Left colon (tissue), 2 donors: ENCODE measurements around the gene LIG3. TPM values are rescaled to one million over a fixed set of nuclear protein-coding genes. Genes with fewer than 3 reads are reported as not detected.
"Not testable (repeated sequence)": the region's sequence is repeated elsewhere in the genome, so short reads cannot be mapped to it uniquely, and the experiment has no call there.

Experiments
- ATAC-seq: fragments of 200-7000 bp; cut with Tn5 transposase; one replicate; pipeline ENCODE4 v1.9.1; 2020; ENCODE audit warnings: mild to moderate bottlenecking, moderate library complexity
- DNase-seq, 2 donors: peaks; one replicate each; pipeline ENCODE4 v3.0.0-alpha.2; 2020
- intact Hi-C, 2 donors: fragments of 100-400 bp; cut with DNase I in 1 of 2; cut with micrococcal nuclease in 1 of 2; formaldehyde crosslinking; loops; one replicate each; pipeline versions ENCODE4 v1.11.2 to v1.14.0; 2022; cut with DNase I, micrococcal nuclease
- total RNA-seq, 2 donors: library from RNA; stranded (reverse); fragmentation: NEBNext Ultra II Directional; extraction: Animal tissue kit (Norgen Biotek cat#: 25700); gene quantifications; one replicate each; pipeline ENCODE4 v1.2.1, GENCODE V29; 2021
- donor health status: DM: no; HTN: no; CAD: no.
- donor health status: DM: yes; HTN: yes; CAD: no.

Gene LIG3
- total RNA-seq, 2 donors from 2014 or later: 30.2 to 42.5 TPM

- DNase-seq (peak; percentile 42 to 77), ATAC-seq (peak; percentile 49)
- intact Hi-C loops: no loop called here
Measured at GRCh38 chr17:35022536-35023063, 42.3 kb downstream of the LIG3 start.

GRCh38 chr17:35023538-35023937 lies 43.2 kb downstream of the LIG3 start:
- intact Hi-C loops: no loop called here
- DNase-seq (no peak), ATAC-seq (no peak)

- intact Hi-C loops: no loop called here
- ATAC-seq (no peak), DNase-seq (no peak)
Measured at GRCh38 chr17:35025541-35025940, 45.2 kb downstream of the LIG3 start.

- peak in 1 of 2 donors; percentile 40 for DNase-seq
- intact Hi-C loops: not testable (repeated sequence)
- peak; percentile 80 for ATAC-seq
Measured at GRCh38 chr17:35028097-35028496, 47.8 kb downstream of the LIG3 start.

- intact Hi-C loops: no loop called here
- DNase-seq (no peak), ATAC-seq (peak; percentile 58)
Measured at GRCh38 chr17:35028531-35029262, 48.4 kb downstream of the LIG3 start.

GRCh38 chr17:35030780-35031179 lies 50.5 kb downstream of the LIG3 start:
- ATAC-seq (no peak), DNase-seq (no peak)
- intact Hi-C loops: no loop called here

- intact Hi-C loops: no loop called here
- DNase-seq (no peak), ATAC-seq (no peak)
Measured at GRCh38 chr17:35038453-35038852, 58.1 kb downstream of the LIG3 start.

- ATAC-seq (no peak), DNase-seq (no peak)
- intact Hi-C loops: no loop called here
Measured at GRCh38 chr17:35041390-35041789, 61.1 kb downstream of the LIG3 start.

GRCh38 chr17:35044181-35044580 lies 63.9 kb downstream of the LIG3 start:
- ATAC-seq (no peak), DNase-seq (no peak)
- intact Hi-C loops: no loop called here

- DNase-seq, intact Hi-C loops: not testable (repeated sequence)
- ATAC-seq: peak; percentile 31
Measured at GRCh38 chr17:35045458-35045979, 65.2 kb downstream of the LIG3 start.

- intact Hi-C loops: no loop called here
- DNase-seq (no peak), ATAC-seq (peak; percentile 61)
Measured at GRCh38 chr17:35046245-35046644, 65.9 kb downstream of the LIG3 start.

- intact Hi-C loops: no loop called here
- ATAC-seq (peak; percentile 27), DNase-seq (no peak)
Measured at GRCh38 chr17:35046740-35047283, 66.5 kb downstream of the LIG3 start.

- intact Hi-C loops: no loop called here
- DNase-seq (no peak), ATAC-seq (no peak)
Measured at GRCh38 chr17:35048685-35049379, 68.5 kb downstream of the LIG3 start.

- no peak for ATAC-seq
- intact Hi-C loops: no loop called here
- DNase-seq: no peak
Measured at GRCh38 chr17:35050170-35050569, 69.9 kb downstream of the LIG3 start.

- intact Hi-C loops: no loop called here
- no peak for DNase-seq
- ATAC-seq: peak; percentile 81
Measured at GRCh38 chr17:35051183-35051578, 70.9 kb downstream of the LIG3 start.

- no peak for DNase-seq
- peak; percentile 63 for ATAC-seq
- intact Hi-C loops: no loop called here
Measured at GRCh38 chr17:35051579-35052240, 71.4 kb downstream of the LIG3 start.

- ATAC-seq: no peak
- intact Hi-C loops: no loop called here
Measured at GRCh38 chr17:35052241-35052610, 71.9 kb downstream of the LIG3 start.

GRCh38 chr17:35052780-35053179 lies 72.5 kb downstream of the LIG3 start:
- intact Hi-C loops: no loop called here
- DNase-seq: no peak

More at GRCh38 chr17:35052241-35052610, 71.9 kb downstream of the LIG3 start:
- no peak for DNase-seq

GRCh38 chr17:35053204-35053603 lies 72.9 kb downstream of the LIG3 start:
- ATAC-seq (no peak), DNase-seq (no peak)
- intact Hi-C loops: no loop called here

More at GRCh38 chr17:35052780-35053179, 72.5 kb downstream of the LIG3 start:
- no peak for ATAC-seq
